Measurements from ENCODE around the gene DDX31.

DNA sequence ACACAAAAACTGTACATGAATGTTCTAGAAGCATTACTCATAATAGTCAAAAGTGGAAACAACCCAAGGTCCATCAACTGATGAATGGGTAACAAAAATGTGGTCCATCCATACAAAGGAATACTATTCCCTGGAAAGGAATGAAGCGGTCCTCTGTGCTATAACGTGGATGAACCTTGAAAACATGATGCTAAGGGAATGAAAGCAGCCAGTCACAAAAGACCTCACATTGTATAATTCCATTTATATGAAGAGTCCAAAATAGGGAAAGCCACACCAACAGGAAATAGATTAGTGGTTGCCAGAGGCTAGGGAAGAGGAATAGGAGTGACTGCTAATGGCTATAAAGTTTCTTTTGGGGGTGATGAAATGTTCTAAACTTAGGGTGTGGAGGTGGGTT lies 110.1 kb downstream of the DDX31 start:
- TF ChIP-seq GABPA (IDR thresholded peaks at IDR 0.05; ENCODE audit: low read depth) (no peak), CTCF (IDR thresholded peaks at IDR 0.05; ENCODE audit: insufficient read depth, low read length) (no peak), SPI1 (IDR thresholded peaks at IDR 0.05; ENCODE audit: borderline replicate concordance, low read depth) (no peak), POLR2AphosphoS5 (IDR thresholded peaks at IDR 0.05; ENCODE audit: low read depth) (no peak)
- TF ChIP-seq, protein P1, sequence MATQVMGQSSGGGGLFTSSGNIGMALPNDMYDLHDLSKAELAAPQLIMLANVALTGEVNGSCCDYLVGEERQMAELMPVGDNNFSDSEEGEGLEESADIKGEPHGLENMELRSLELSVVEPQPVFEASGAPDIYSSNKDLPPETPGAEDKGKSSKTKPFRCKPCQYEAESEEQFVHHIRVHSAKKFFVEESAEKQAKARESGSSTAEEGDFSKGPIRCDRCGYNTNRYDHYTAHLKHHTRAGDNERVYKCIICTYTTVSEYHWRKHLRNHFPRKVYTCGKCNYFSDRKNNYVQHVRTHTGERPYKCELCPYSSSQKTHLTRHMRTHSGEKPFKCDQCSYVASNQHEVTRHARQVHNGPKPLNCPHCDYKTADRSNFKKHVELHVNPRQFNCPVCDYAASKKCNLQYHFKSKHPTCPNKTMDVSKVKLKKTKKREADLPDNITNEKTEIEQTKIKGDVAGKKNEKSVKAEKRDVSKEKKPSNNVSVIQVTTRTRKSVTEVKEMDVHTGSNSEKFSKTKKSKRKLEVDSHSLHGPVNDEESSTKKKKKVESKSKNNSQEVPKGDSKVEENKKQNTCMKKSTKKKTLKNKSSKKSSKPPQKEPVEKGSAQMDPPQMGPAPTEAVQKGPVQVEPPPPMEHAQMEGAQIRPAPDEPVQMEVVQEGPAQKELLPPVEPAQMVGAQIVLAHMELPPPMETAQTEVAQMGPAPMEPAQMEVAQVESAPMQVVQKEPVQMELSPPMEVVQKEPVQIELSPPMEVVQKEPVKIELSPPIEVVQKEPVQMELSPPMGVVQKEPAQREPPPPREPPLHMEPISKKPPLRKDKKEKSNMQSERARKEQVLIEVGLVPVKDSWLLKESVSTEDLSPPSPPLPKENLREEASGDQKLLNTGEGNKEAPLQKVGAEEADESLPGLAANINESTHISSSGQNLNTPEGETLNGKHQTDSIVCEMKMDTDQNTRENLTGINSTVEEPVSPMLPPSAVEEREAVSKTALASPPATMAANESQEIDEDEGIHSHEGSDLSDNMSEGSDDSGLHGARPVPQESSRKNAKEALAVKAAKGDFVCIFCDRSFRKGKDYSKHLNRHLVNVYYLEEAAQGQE (IDR thresholded peaks at IDR 0.05; ENCODE audit: insufficient replicate concordance, low read depth), result no peak
